Measurements from ENCODE around the gene ASB2.

The ASB2 gene

GRCh38 chr14:93977790-93978581 is 1.6 kb upstream of the ASB2 start:
- DNase-seq: no peak

GRCh38 chr14:93977171-93977570 is 801 bp upstream of the ASB2 start:
- DNase-seq: no peak

- DNase-seq: no peak
Observed at GRCh38 chr14:93975791-93976476, 436 bp downstream of the ASB2 start.

- DNase-seq: peak; percentile 95
Observed at GRCh38 chr14:93974833-93975232, 1.5 kb downstream of the ASB2 start.

- DNase-seq: no peak
Observed at GRCh38 chr14:93974299-93974698, 2.1 kb downstream of the ASB2 start.

GRCh38 chr14:93973607-93974006 is 2.8 kb downstream of the ASB2 start:
- DNase-seq: no peak

GRCh38 chr14:93972618-93973205 is 3.7 kb downstream of the ASB2 start:
- no peak for DNase-seq

GRCh38 chr14:93971635-93972027 is 4.7 kb downstream of the ASB2 start:
- no peak for DNase-seq

- DNase-seq: peak; percentile 42
Observed at GRCh38 chr14:93970965-93971634, 5.3 kb downstream of the ASB2 start.

GRCh38 chr14:93970585-93970964 is 5.8 kb downstream of the ASB2 start:
- DNase-seq: peak; percentile 81

- DNase-seq: peak; percentile 90
Observed at GRCh38 chr14:93969082-93969828, 7.1 kb downstream of the ASB2 start.

GRCh38 chr14:93967637-93968250 is 8.6 kb downstream of the ASB2 start:
- no peak for DNase-seq

- DNase-seq: no peak
Observed at GRCh38 chr14:93965946-93966474, 10.4 kb downstream of the ASB2 start.

- DNase-seq: no peak
Observed at GRCh38 chr14:93965287-93965821, 11.0 kb downstream of the ASB2 start.

GRCh38 chr14:93964820-93965286 is 11.5 kb downstream of the ASB2 start:
- DNase-seq: no peak

GRCh38 chr14:93964281-93964680 is 12.1 kb downstream of the ASB2 start:
- DNase-seq: no peak

- no peak for DNase-seq
Observed at GRCh38 chr14:93963692-93964091, 12.7 kb downstream of the ASB2 start.

- no peak for DNase-seq
Observed at GRCh38 chr14:93962701-93963601, 13.4 kb downstream of the ASB2 start.

GRCh38 chr14:93961620-93962019 is 14.8 kb downstream of the ASB2 start:
- no peak for DNase-seq

- DNase-seq: no peak
Observed at GRCh38 chr14:93960774-93961438, 15.5 kb downstream of the ASB2 start.

Measured in NCI-H1694 (cell line).